Measurements from ENCODE around the gene RHCG. TPM values are rescaled to one million over a fixed set of nuclear protein-coding genes. Genes with fewer than 3 reads are reported as not detected.

The RHCG gene
- total RNA-seq, 1 experiment from 2014 or later = not detected

- no peak for DNase-seq (ENCODE audit: low read depth)
Observed at GRCh38 chr15:89444241-89445225, 51.9 kb downstream of the RHCG start.

DNA sequence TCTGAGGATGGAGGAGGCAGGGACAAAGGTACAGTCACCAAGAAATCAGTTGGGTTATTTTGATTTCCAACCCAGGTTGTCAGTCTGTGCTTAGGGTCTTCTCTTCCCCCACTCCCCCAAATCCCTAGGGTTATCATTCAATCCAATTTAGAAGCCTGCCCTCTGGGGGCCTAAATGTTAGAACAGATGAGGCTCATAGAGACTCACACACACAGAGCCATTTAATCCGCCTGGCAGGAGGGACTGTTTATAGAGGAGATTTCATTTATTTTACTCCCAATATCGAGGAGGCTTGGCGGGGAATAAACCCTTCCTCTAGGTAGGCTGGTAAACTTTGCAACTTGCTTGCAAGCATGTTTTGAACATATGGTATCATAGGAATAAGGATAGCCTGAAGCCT is 52.8 kb downstream of the RHCG start:
- DNase-seq (ENCODE audit: low read depth) = no peak

- DNase-seq (ENCODE audit: low read depth) = peak; percentile 29
Observed at GRCh38 chr15:89442671-89443307, 53.6 kb downstream of the RHCG start.

- no peak for DNase-seq (ENCODE audit: low read depth)
Observed at GRCh38 chr15:89442155-89442554, 54.2 kb downstream of the RHCG start.

DNA sequence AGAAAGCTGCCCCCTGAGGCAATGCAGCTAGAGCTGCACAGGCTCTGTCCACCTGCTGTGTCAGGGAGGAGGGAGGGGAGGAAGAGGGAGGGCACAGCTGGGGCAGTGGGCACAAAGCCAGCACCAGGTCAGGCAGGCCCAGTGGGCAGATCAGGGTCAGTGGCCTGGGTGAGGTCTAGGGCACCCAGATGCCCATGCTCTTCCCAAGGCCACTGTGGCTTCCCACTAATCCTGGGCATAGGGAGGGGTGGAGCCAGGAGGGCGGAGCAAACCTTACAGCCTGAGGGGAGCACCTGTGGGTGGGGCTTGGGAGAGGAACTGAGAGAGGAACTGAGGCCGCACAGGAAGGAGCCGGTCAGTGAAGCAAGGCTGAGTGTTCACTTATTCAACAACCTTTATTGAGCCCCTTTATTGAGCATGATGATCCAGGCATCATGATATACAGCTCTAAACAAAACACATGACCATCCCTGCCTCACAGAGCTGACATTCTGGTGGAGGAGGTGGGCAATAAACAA is 55.0 kb downstream of the RHCG start:
- DNase-seq (ENCODE audit: low read depth) = no peak

DNA sequence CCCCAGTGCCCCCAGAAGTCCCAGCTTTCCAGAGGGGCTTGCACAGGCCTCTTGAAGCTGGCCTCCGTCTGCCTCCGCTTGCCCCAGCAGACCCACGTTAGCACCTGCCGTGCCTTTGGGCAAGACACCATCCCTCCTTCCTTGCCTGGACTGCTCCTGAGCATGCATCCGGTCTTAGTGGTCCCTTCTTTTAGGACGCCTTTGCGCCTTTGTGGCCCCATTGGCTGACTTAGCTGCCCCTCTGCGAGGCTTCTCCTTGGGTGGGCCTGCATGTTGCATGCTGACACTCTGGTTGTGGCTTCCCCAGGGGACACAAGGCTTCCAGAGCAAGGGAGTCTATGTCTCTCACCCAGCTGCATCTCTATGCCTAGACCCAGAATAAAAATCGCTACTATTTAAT is 56.6 kb downstream of the RHCG start:
- no peak for DNase-seq (ENCODE audit: low read depth)

GRCh38 chr15:89436560-89437311 is 59.6 kb downstream of the RHCG start:
- no peak for DNase-seq (ENCODE audit: low read depth)

DNA sequence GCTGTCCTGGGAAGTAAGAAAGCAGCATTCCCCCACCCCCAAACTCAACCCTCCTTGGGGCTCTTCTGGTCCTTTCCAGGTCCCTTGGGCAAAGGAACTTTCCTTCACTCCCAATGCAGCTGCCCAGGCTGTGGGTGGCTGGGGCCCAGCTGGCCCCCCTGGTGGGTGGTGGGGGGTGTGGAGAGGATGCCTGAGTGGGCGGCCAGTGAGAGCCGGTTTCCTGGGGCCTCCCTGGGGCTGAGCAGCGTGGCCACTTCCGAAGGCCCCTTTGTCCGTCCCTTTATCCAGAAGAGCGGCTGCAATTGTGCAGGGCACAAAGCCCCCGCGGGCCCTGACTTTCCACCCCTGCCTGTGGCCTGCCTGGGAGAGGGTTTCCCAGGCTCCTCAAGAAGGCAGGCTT is 61.0 kb downstream of the RHCG start:
- no peak for DNase-seq (ENCODE audit: low read depth)

DNA sequence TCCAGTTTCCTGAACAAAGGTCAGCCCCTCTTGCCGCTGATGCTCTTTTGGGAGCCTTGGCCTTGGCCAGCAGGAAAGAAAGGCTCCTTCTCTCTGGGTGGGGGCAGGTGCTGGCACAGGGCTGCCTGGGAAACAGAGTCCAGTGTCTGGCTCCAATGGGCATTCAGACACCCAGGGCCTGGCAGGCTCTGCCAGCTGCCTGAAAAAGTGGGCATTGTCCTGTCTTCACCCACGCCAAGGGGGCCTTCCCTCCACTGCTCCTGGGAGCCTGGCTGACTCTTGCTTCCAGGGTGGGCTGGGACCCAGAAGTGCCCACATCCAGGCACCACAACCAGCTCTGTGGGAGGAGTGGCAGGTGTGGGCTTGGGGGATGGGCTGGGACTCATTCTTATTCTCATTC is 62.7 kb downstream of the RHCG start:
- DNase-seq (ENCODE audit: low read depth) = no peak

GRCh38 chr15:89430530-89431341 is 65.6 kb downstream of the RHCG start:
- DNase-seq (ENCODE audit: low read depth) = peak; percentile 54

- no peak for DNase-seq (ENCODE audit: low read depth)
Observed at GRCh38 chr15:89429986-89430385, 66.4 kb downstream of the RHCG start.

DNA sequence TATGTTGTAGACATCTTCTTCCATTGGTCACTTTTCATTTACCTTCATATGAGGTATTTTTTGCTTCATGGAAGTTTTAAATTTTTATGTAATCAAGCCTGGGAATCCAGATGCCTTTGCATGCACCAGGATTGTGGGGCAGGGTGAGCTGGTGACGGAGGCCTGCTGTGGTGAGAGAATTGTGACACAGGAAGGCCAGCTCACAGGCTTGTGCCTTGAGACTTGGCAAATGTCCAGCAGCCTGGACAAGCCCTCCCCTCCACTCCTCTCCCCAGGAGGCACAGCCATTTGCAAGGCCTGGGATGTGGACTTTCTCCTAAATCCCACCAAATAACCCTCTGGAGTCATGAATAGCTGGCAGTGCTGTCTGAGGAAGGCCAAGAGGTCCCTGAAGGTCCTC is 67.4 kb downstream of the RHCG start:
- no peak for DNase-seq (ENCODE audit: low read depth)

DNA sequence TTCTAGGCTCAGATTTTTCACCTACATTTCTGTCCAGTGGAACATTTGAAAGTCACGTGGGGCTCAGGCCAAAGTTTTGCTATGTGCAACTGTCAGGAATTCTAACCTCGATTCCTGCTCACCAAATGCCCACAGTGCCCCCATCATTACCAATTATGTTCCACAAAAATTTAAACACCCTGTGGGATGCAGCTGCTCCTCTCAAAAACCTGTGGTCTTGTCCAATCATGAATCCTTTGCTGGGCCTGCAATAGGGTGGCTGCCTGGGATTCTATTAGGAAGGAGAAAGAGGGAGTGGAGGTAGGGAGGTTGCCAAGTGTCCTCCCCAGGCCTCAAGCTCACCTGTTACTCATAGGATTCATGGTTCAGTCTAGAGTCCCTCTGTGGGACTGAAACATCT is 68.1 kb downstream of the RHCG start:
- DNase-seq (ENCODE audit: low read depth) = no peak

DNA sequence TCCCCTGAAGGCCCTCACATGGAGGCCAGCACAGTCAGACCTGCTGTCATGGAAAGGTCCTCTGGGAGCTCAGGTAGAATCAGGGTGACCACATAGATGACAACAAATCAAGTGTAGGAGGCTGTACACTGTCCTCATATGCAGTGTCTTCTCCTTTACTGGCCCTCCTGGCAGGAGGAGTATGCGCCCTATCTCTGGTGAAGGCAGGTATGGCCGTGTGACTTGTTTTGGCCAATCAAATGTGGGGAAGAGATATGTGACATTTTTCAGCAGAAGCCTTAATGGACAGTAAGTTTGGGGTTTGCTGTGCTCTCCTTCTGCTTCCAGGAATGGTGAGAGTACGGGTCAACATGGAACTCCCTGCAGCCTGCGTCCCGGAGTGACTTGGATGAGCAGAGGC is 69.9 kb downstream of the RHCG start:
- no peak for DNase-seq (ENCODE audit: low read depth)

DNA sequence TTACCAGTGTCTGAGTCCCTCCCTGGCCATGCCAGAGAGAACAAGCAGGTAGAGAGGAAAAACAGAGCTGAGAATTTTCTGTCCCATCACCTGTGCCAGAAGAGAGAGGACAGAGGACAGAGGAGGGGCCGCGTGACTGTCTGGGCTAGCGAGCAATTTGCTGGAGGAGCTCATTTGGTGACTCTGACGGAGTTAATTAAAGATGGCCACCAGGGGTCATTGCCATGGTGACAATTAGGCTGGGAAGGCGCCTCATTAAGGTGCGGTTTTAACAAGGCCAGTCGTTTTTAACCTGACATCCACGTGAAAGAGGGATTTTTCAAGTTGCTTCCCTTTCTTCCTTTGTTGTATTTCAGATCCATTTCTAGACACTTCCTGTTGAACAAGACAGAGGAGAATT is 72.4 kb downstream of the RHCG start:
- DNase-seq (ENCODE audit: low read depth) = no peak

Other genes starting within 250 kb of the RHCG start
- gene POLG, start 161.8 kb downstream of the RHCG start, total RNA-seq (2014; rRNA removed) = 57.8 and 58.8 TPM in 2 replicates
- gene TICRR, start 78.9 kb upstream of the RHCG start, total RNA-seq (2014; rRNA removed) = 8.0 and 9.9 TPM in 2 replicates
- gene KIF7, start 158.9 kb upstream of the RHCG start, total RNA-seq (2014; rRNA removed) = 11.1 and 14.1 TPM in 2 replicates
- 0.06 TPM in 1 of 2 replicates, not detected in the other for gene PLIN1, start 182.8 kb upstream of the RHCG start, total RNA-seq (2014; rRNA removed)
- 3.5 and 6.0 TPM in 2 replicates for gene PEX11A, start 194.2 kb upstream of the RHCG start, total RNA-seq (2014; rRNA removed)
- gene WDR93, start 194.2 kb upstream of the RHCG start, total RNA-seq (2014; rRNA removed) = not detected in 2 replicates

All from LHCN-M2 (cell line).